Right lobe of liver (tissue), 6 donors: ENCODE results near the gene DCDC1. TPM values are rescaled to one million over a fixed set of nuclear protein-coding genes. Genes with fewer than 3 reads are reported as not detected.
A peak's percentile ranks its signal among the peaks of the same experiment; 100 is the strongest.

Experiments
- ATAC-seq, 4 donors: fragments of 200-7000 bp; cut with Tn5 transposase; one replicate each; pipeline ENCODE4 v1.9.1; 2020; ENCODE audit warnings: mild to moderate bottlenecking in 4 of 4, moderate library complexity in 4 of 4
- DNase-seq, 3 donors: peaks; one replicate each; pipeline ENCODE4 v3.0.0-alpha.2; 2020
- H3K27ac ChIP-seq, 3 donors: fragments of 200-600 bp; one replicate each; pipeline ENCODE4 v1.8.0; 2022
- H3K27me3 ChIP-seq, 2 donors: fragments of 200-600 bp; one replicate each; pipeline ENCODE4 v1.8.0; 2022
- H3K36me3 ChIP-seq, 4 donors: fragments of 200-600 bp; sonication (generic) in 1 of 4; one replicate each; pipeline versions ENCODE4 v1.5.1 to v1.8.0; 2017 to 2022; ENCODE audit warnings: control low read depth in 1 of 4
- H3K4me1 ChIP-seq, 4 donors: fragments of 200-600 bp; sonication (generic) in 1 of 4; one replicate each; pipeline versions ENCODE4 v1.5.1 to v1.8.0; 2017 to 2022; ENCODE audit warnings: control low read depth in 1 of 4
- H3K4me3 ChIP-seq, 3 donors: fragments of 200-600 bp; one replicate each; pipeline ENCODE4 v1.8.0; 2022
- H3K9me3 ChIP-seq, 4 donors: fragments of 200-600 bp; sonication (generic) in 1 of 4; one replicate each; pipeline versions ENCODE4 v1.5.1 to v1.8.0; 2017 to 2022; ENCODE audit warnings: control low read depth in 1 of 4
- CTCF ChIP-seq, 4 donors: fragments of 200-600 bp in 3 of 4; fragments of 450-650 bp in 1 of 4; IDR thresholded peaks; one replicate each; pipeline versions ENCODE4 v1.5.1 to v1.8.0; 2016 to 2022; ENCODE audit warnings: antibody characterized with exemption in 4 of 4, mild to moderate bottlenecking in 2 of 4
- POLR2A ChIP-seq: fragments of 450-650 bp; IDR thresholded peaks from one replicate; pipeline ENCODE4 v1.6.1; 2017; ENCODE audit warnings: antibody characterized with exemption, mild to moderate bottlenecking
- WGBS: methylation state at CpG from one replicate; pipeline ENCODE4 v1.1.6; 2018; ENCODE audit warnings: low coverage, low lambda C conversion rate; ENCODE audit not compliant: insufficient coverage; ENCODE audit errors: missing lambda C conversion rate; 5-methylcytosine and 5-hydroxymethylcytosine counted together
- intact Hi-C, 2 donors: fragments of 100-400 bp; cut with DNase I; formaldehyde crosslinking; loops; one replicate each; pipeline versions ENCODE4 v1.11.2 to v1.14.1; 2022
- total RNA-seq, 6 experiments: library from RNA; depleted of rRNA in 2 of 6; stranded (reverse); fragments of >200 nt in 2 of 6; fragmentation: NEBNext Ultra II Directional in 3 of 6; extraction: Animal tissue kit (Norgen Biotek cat#: 25700) in 3 of 6; gene quantifications; one replicate each; pipeline versions ENCODE4 v1.1.0 to v1.2.4, GENCODE V29; 2016 to 2023
- donor health status: DM: no; HTN: yes; CAD: no.
- donor health status: DM: no; HTN: no; CAD: no.
- donor health status: DM: no; HTN: no; CAD: no.
- donor health status: DM: no; HTN: yes; CAD: no.
- donor health status: DM: no; HTN: yes; CAD: no.

The DCDC1 gene
- total RNA-seq, 6 experiments from 2014 or later, result 1.9 to 4.8 (median 2.6) TPM

DNA sequence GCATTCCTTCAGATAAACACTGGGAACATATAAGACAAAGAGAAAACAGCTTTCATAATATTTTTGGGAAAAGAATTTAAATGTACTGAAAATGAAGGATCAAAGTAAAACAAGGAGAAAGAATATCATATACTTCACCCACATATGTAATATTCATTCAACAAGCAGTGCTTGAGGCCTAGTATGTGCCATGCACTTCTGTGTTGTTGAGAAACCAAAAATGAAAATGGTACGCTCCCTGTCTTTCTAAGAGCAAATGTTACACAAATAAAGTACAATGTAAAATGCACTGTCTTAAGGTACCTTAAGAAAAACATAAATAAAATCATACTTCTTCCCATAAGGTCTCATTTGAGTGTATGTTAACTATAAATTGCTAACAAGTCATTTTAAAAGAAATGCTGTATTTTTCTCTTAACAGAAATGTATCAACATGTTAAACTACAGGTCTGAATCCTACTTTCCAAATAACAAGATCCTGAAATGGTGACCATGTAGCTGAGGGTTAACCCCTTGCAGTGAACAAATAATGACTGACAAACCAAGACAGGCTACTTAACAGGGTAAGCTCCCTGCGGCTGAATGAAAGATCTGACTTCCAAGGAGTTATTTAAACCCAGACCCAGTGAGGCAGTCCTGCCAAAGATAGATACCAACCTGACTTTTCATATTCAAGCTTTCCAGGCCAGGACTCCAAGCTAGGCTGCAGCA lies 377.6 kb downstream of the DCDC1 start:
- Histone ChIP-seq H3K4me1 (peaks cover 0 to 12% (median 0%) of the 10 kb centered on the region in 4 donors), H3K4me3 (peak overlapping the region; percentile 17 to 50 (median 44)), H3K36me3 (no peaks in the 10 kb centered on the region), H3K27ac (peak overlapping the region; percentile 67 to 89 (median 84)), H3K9me3 (no peaks in the 10 kb centered on the region), H3K27me3 (no peaks in the 10 kb centered on the region)
- ATAC-seq, result peak; percentile 23 to 48 (median 36)
- intact Hi-C loops, result no loop called here
- TF ChIP-seq CTCF (IDR thresholded peaks at IDR 0.05) (no peak), POLR2A (no peak)
- WGBS, result 33% methylated on average over 2 of the region's 2 CpGs
- no peak for DNase-seq

DNA sequence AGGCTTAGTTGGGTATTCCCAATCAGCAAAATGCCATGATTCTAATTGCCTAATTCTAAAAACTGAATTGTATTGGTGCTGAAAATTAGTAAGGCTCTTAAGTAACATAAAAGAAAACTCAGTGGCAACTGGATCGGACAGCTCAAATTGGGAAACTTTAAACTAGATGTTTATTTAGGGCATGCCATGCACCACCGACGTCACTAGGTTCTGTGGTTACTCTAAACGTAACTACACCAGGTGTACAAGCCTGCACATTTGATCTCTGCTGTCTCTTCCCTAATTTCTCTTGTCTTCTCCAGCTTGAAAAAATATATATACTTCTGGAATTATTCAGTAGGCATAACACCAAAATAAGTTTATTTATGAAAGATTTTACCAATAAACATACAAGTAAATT lies 378.2 kb downstream of the DCDC1 start:
- H3K36me3 ChIP-seq, result no peaks in the 10 kb centered on the region
- ATAC-seq (peak; percentile 69 to 87 (median 80)), DNase-seq (peak; percentile 28 to 66 (median 53))
- H3K27me3 ChIP-seq, result no peaks in the 10 kb centered on the region
- intact Hi-C loops, result no loop called here
- H3K27ac ChIP-seq, result peak overlapping the region; percentile 67 to 89 (median 84)
- H3K4me3 ChIP-seq, result peak overlapping the region; percentile 7 to 50 (median 44)
- 44% methylated on average over 4 of the region's 4 CpGs for WGBS
- no peaks in the 10 kb centered on the region for H3K9me3 ChIP-seq
- TF ChIP-seq POLR2A, result no peak
- no peak for TF ChIP-seq CTCF (IDR thresholded peaks at IDR 0.05)
- H3K4me1 ChIP-seq, result peaks cover 0 to 12% (median 0%) of the 10 kb centered on the region in 4 donors

GRCh38 chr11:30990625-30991296 lies 378.8 kb downstream of the DCDC1 start:
- H3K4me1 ChIP-seq, result peaks cover 0 to 12% (median 0%) of the 10 kb centered on the region in 4 donors
- WGBS, result 29% methylated on average over 7 of the region's 7 CpGs
- TF ChIP-seq POLR2A, result no peak
- no peak for TF ChIP-seq CTCF (IDR thresholded peaks at IDR 0.05)
- ATAC-seq (peak; percentile 72 to 82 (median 76)), DNase-seq (peak; percentile 33 to 66 (median 53))
- H3K27me3 ChIP-seq, result no peaks in the 10 kb centered on the region
- H3K9me3 ChIP-seq, result no peaks in the 10 kb centered on the region
- peak overlapping the region; percentile 67 to 89 (median 84) for H3K27ac ChIP-seq
- H3K36me3 ChIP-seq, result no peaks in the 10 kb centered on the region
- intact Hi-C loops, result no loop called here
- H3K4me3 ChIP-seq, result peak overlapping the region; percentile 7 to 50 (median 44)

DNA sequence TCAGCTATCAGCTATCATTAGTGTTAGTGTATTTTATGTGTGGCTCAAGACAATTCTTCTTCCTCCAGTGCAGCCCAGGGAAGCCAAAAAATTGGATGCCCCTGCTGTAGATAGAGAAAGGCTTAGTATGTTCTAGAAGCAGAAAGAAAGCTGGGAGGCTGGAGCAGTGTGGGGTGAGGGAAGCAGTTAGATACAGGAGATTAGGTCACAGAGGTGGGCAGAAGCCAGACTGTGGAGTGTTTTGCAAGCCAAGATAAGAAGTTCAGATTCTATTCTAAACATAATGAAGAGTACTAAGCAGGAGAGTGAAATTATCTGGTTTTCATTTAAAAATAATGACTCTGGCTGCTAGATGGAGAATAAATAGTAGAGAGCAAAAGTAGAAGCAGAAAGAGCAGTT lies 381.7 kb downstream of the DCDC1 start:
- peaks cover 0 to 12% (median 0%) of the 10 kb centered on the region in 4 donors for H3K4me1 ChIP-seq
- DNase-seq (peak in 2 of 3 donors; percentile 33 to 53), ATAC-seq (peak in 3 of 4 donors; percentile 37 to 59 (median 57))
- intact Hi-C loops, result no loop called here
- H3K27me3 ChIP-seq, result no peaks in the 10 kb centered on the region
- H3K27ac ChIP-seq, result peak overlapping the region in 2 of 3 donors; percentile 45 to 69
- no peak for TF ChIP-seq CTCF (IDR thresholded peaks at IDR 0.05)
- TF ChIP-seq POLR2A, result no peak
- no peaks in the 10 kb centered on the region for H3K9me3 ChIP-seq
- H3K36me3 ChIP-seq, result no peaks in the 10 kb centered on the region
- no peak overlapping the region for H3K4me3 ChIP-seq
